SJCRH30 (cell line): ENCODE data around the gene CALML6. TPM values are rescaled to one million over a fixed set of nuclear protein-coding genes. Genes with fewer than 3 reads are reported as not detected.

Source experiments
- DNase-seq, 2 experiments: peaks; one replicate each; pipeline ENCODE4 v3.0.0-alpha.2; 2015 to 2020
- H3K27ac ChIP-seq: fragments of 250-450 bp; sonication (Bioruptor Pico); 2 replicates; pipeline ENCODE4 v1.5.1; 2020; ENCODE audit warnings: mild to moderate bottlenecking, moderate library complexity
- H3K27me3 ChIP-seq: fragments of 250-450 bp; sonication (Bioruptor Pico); 2 replicates; pipeline ENCODE4 v1.5.1; 2020; ENCODE audit warnings: mild to moderate bottlenecking, moderate library complexity
- H3K36me3 ChIP-seq: fragments of 250-450 bp; sonication (Bioruptor Pico); 2 replicates; pipeline ENCODE4 v1.5.1; 2020; ENCODE audit warnings: mild to moderate bottlenecking, moderate library complexity
- H3K4me1 ChIP-seq: fragments of 250-450 bp; sonication (Bioruptor Pico); 2 replicates; pipeline ENCODE4 v1.5.1; 2020; ENCODE audit warnings: mild to moderate bottlenecking, moderate library complexity
- H3K4me3 ChIP-seq: fragments of 250-450 bp; sonication (Bioruptor Pico); 2 replicates; pipeline ENCODE4 v1.5.1; 2020; ENCODE audit warnings: mild to moderate bottlenecking, moderate library complexity
- H3K9me3 ChIP-seq: fragments of 250-450 bp; sonication (Bioruptor Pico); replicated peaks from 2 replicates; pipeline ENCODE4 v1.5.1; 2020; ENCODE audit warnings: mild to moderate bottlenecking, moderate library complexity
- total RNA-seq: library from RNA; depleted of rRNA; stranded (reverse); fragments of >200 nt; shearing (Covaris generic); gene quantifications from 2 replicates; pipeline ENCODE4 v1.2.3, GENCODE V29; 2014

Gene CALML6
- total RNA-seq, 1 experiment from 2014 or later: 0.12 TPM

GRCh38 chr1:1898246-1898933, 16.7 kb upstream of the CALML6 start:
- no peak for DNase-seq
- no peak overlapping the region for H3K27ac ChIP-seq
- H3K9me3 ChIP-seq: no peaks in the 10 kb centered on the region
- H3K4me3 ChIP-seq: no peak overlapping the region
- H3K4me1 ChIP-seq: peaks cover 10% of the 10 kb centered on the region
- no peaks in the 10 kb centered on the region for H3K27me3 ChIP-seq
- H3K36me3 ChIP-seq: no peaks in the 10 kb centered on the region

- Histone ChIP-seq H3K36me3 (no peaks in the 10 kb centered on the region), H3K4me3 (peak overlapping the region; percentile 10), H3K27ac (peak overlapping the region; percentile 28), H3K27me3 (no peaks in the 10 kb centered on the region), H3K9me3 (no peaks in the 10 kb centered on the region), H3K4me1 (peaks cover 10% of the 10 kb centered on the region)
- DNase-seq: peak; percentile 73 to 83
Measured at GRCh38 chr1:1899266-1899966, 15.6 kb upstream of the CALML6 start.

- Histone ChIP-seq H3K27me3 (no peaks in the 10 kb centered on the region), H3K36me3 (no peaks in the 10 kb centered on the region), H3K4me3 (no peak overlapping the region), H3K9me3 (no peaks in the 10 kb centered on the region), H3K27ac (no peak overlapping the region), H3K4me1 (peaks cover 10% of the 10 kb centered on the region)
- DNase-seq: no peak
Measured at GRCh38 chr1:1899967-1900327, 15.1 kb upstream of the CALML6 start.

GRCh38 chr1:1900883-1901640, 14.0 kb upstream of the CALML6 start:
- no peak for DNase-seq
- H3K27me3 ChIP-seq: no peaks in the 10 kb centered on the region
- no peaks in the 10 kb centered on the region for H3K9me3 ChIP-seq
- no peak overlapping the region for H3K27ac ChIP-seq
- no peak overlapping the region for H3K4me3 ChIP-seq
- H3K4me1 ChIP-seq: peaks cover 10% of the 10 kb centered on the region
- no peaks in the 10 kb centered on the region for H3K36me3 ChIP-seq

GRCh38 chr1:1901641-1902294, 13.3 kb upstream of the CALML6 start:
- H3K9me3 ChIP-seq: no peaks in the 10 kb centered on the region
- H3K27ac ChIP-seq: no peak overlapping the region
- H3K36me3 ChIP-seq: no peaks in the 10 kb centered on the region
- no peak for DNase-seq
- peaks cover 10% of the 10 kb centered on the region for H3K4me1 ChIP-seq
- no peak overlapping the region for H3K4me3 ChIP-seq
- no peaks in the 10 kb centered on the region for H3K27me3 ChIP-seq

- H3K4me3 ChIP-seq: no peak overlapping the region
- DNase-seq: no peak
- peaks cover 21% of the 10 kb centered on the region for H3K4me1 ChIP-seq
- no peak overlapping the region for H3K27ac ChIP-seq
- H3K36me3 ChIP-seq: no peaks in the 10 kb centered on the region
- no peaks in the 10 kb centered on the region for H3K27me3 ChIP-seq
- no peaks in the 10 kb centered on the region for H3K9me3 ChIP-seq
Measured at GRCh38 chr1:1903224-1903623, 11.8 kb upstream of the CALML6 start.

- H3K36me3 ChIP-seq: no peaks in the 10 kb centered on the region
- peaks cover 12% of the 10 kb centered on the region for H3K4me1 ChIP-seq
- DNase-seq: peak; percentile 89 to 94
- no peaks in the 10 kb centered on the region for H3K9me3 ChIP-seq
- no peaks in the 10 kb centered on the region for H3K27me3 ChIP-seq
- no peak overlapping the region for H3K27ac ChIP-seq
- H3K4me3 ChIP-seq: no peak overlapping the region
Measured at GRCh38 chr1:1906185-1907097, 8.6 kb upstream of the CALML6 start.

- H3K4me3 ChIP-seq: no peak overlapping the region
- peaks cover 12% of the 10 kb centered on the region for H3K4me1 ChIP-seq
- H3K27me3 ChIP-seq: no peaks in the 10 kb centered on the region
- H3K27ac ChIP-seq: no peak overlapping the region
- no peaks in the 10 kb centered on the region for H3K36me3 ChIP-seq
- DNase-seq: peak; percentile 62 to 65
- H3K9me3 ChIP-seq: no peaks in the 10 kb centered on the region
Measured at GRCh38 chr1:1907098-1907736, 7.8 kb upstream of the CALML6 start.

- H3K4me1 ChIP-seq: peaks cover 12% of the 10 kb centered on the region
- H3K4me3 ChIP-seq: peak overlapping the region; percentile 70
- H3K9me3 ChIP-seq: no peaks in the 10 kb centered on the region
- no peak overlapping the region; the same call in 1 of the 2 replicates for H3K27ac ChIP-seq
- DNase-seq: no peak
- H3K36me3 ChIP-seq: no peaks in the 10 kb centered on the region
- H3K27me3 ChIP-seq: no peaks in the 10 kb centered on the region
Measured at GRCh38 chr1:1908506-1908791, 6.6 kb upstream of the CALML6 start.

GRCh38 chr1:1910033-1910465, 5.0 kb upstream of the CALML6 start:
- no peak overlapping the region for H3K4me3 ChIP-seq
- peaks cover 27% of the 10 kb centered on the region for H3K4me1 ChIP-seq
- DNase-seq: no peak
- no peaks in the 10 kb centered on the region for H3K9me3 ChIP-seq
- no peaks in the 10 kb centered on the region for H3K27me3 ChIP-seq
- no peaks in the 10 kb centered on the region for H3K36me3 ChIP-seq
- no peak overlapping the region for H3K27ac ChIP-seq

GRCh38 chr1:1910651-1911331, 4.3 kb upstream of the CALML6 start:
- Histone ChIP-seq H3K4me3 (no peak overlapping the region), H3K9me3 (no peaks in the 10 kb centered on the region), H3K27ac (no peak overlapping the region), H3K27me3 (no peaks in the 10 kb centered on the region), H3K36me3 (no peaks in the 10 kb centered on the region), H3K4me1 (peaks cover 30% of the 10 kb centered on the region)
- DNase-seq: peak in 1 of 2 experiments; percentile 2

- DNase-seq: peak in 1 of 2 experiments; percentile 1
- no peak overlapping the region for H3K4me3 ChIP-seq
- H3K27ac ChIP-seq: no peak overlapping the region
- H3K4me1 ChIP-seq: peaks cover 30% of the 10 kb centered on the region
- H3K9me3 ChIP-seq: no peaks in the 10 kb centered on the region
- H3K27me3 ChIP-seq: no peaks in the 10 kb centered on the region
- H3K36me3 ChIP-seq: no peaks in the 10 kb centered on the region
Measured at GRCh38 chr1:1911350-1912041, 3.6 kb upstream of the CALML6 start.
